GM12865 (cell line): ENCODE results near the gene CIITA.
A peak's percentile ranks its signal among the peaks of the same experiment; 100 is the strongest.

Experiments used
- DNase-seq: peaks from one replicate; pipeline ENCODE4 v3.0.0; 2010; ENCODE audit warnings: low read depth
- H3K4me3 ChIP-seq: 2 replicates; pipeline ENCODE4 v1.5.1; 2011; ENCODE audit warnings: mild to moderate bottlenecking, low read depth, low read length, control low read depth
- CTCF ChIP-seq: IDR thresholded peaks from 2 replicates; pipeline ENCODE4 v1.5.1; 2011; ENCODE audit warnings: low read length, control low read depth, low read depth, inconsistent platforms; ENCODE audit not compliant: insufficient read depth; ENCODE audit errors: missing control alignments

The CIITA gene

GRCh38 chr16:10949424-10949970, 72.5 kb downstream of the CIITA start:
- no peak overlapping the region for H3K4me3 ChIP-seq
- TF ChIP-seq CTCF, result peak; percentile 23
- peak; percentile 89 for DNase-seq

DNA sequence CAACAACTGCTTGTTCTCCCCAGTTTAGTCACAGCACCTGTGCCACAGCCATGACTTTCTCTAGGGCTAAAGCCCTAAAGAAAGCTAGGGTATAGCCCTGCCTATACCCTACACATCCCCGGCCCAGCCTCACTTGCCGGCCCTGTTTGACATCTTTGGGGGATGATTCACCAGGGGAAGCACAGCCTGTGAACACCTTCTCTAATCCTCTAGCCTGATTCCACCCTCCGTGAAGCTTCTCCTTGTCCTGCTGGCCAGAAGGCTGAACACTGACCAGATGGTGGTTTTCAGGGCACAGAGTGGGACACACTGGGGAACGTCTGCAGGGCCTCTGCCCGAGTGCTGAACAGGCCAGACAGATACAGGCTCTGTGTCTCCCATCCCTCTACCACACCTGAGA, 73.4 kb downstream of the CIITA start:
- no peak overlapping the region for H3K4me3 ChIP-seq
- DNase-seq, result no peak
- TF ChIP-seq CTCF, result no peak

DNA sequence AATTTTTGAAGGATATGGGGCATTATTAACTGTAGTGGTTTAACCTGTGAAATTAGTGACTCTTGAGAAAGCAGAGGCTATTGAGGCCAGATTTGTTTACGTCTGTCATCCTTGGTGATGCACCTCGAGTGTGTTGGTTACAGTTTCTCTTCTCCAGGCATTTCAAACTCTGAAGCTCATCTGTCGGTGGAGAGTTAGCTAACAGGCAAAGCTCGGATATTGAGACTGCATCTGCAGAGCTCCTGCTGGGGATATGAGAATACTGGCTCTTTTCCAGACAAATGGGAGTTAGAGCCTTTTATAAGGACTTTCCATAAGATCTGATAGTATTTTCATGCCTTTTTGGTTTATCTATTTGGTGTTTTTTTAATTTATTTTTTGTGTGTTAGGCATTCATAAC, 74.0 kb downstream of the CIITA start:
- no peak overlapping the region for H3K4me3 ChIP-seq
- no peak for TF ChIP-seq CTCF
- DNase-seq, result no peak

DNA sequence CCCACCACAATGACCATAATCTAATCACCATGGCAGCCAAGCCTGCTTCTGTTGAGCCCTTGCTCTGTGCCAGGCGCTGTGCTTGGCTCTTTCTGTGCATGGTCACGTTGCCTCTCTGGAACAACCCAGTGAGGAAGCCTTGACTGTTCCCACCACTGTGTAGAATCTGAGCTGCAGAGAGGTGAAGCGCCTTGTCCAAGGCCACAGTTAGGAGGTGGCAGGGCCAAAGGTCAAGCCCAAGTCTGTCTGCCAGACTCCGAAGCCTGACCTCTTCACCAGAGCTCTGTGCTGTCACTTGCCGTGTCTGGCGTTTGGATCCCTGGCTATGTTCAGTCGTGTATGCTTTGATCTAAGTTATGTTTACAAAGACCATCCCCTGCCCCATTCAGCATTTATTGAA, 77.9 kb downstream of the CIITA start:
- TF ChIP-seq CTCF, result no peak
- no peak overlapping the region for H3K4me3 ChIP-seq

GRCh38 chr16:10957771-10958482, 80.9 kb downstream of the CIITA start:
- H3K4me3 ChIP-seq, result no peak overlapping the region
- DNase-seq, result peak; percentile 68
- no peak for TF ChIP-seq CTCF

More for the DNA sequence above, 77.9 kb downstream of the CIITA start:
- no peak for DNase-seq

- DNase-seq, result no peak
- H3K4me3 ChIP-seq, result no peak overlapping the region
- TF ChIP-seq CTCF, result no peak
Measured at GRCh38 chr16:10959161-10959560, 82.2 kb downstream of the CIITA start.

- no peak for TF ChIP-seq CTCF
- no peak overlapping the region for H3K4me3 ChIP-seq
- no peak for DNase-seq
Measured at GRCh38 chr16:10961231-10961630, 84.2 kb downstream of the CIITA start.
